HG03108 (cell line): ENCODE results near the gene SLC35F1.
A peak's percentile ranks its signal among the peaks of the same experiment; 100 is the strongest.

ENCODE experiments used
- ATAC-seq: cut with Tn5 transposase; IDR thresholded peaks from one replicate; pipeline ENCODE4 v1.9.1; 2021; ENCODE audit warnings: moderate library complexity; ENCODE audit not compliant: unreplicated experiment

The SLC35F1 gene

GRCh38 chr6:118186672-118187567, 279.9 kb downstream of the SLC35F1 start:
- ATAC-seq, result peak; percentile 44

GRCh38 chr6:118187568-118188164, 280.6 kb downstream of the SLC35F1 start:
- peak; percentile 41 for ATAC-seq

GRCh38 chr6:118188561-118188960, 281.5 kb downstream of the SLC35F1 start:
- no peak for ATAC-seq

GRCh38 chr6:118197539-118197938, 290.5 kb downstream of the SLC35F1 start:
- no peak for ATAC-seq

GRCh38 chr6:118198746-118199145, 291.7 kb downstream of the SLC35F1 start:
- ATAC-seq, result no peak

- ATAC-seq, result no peak
Measured at GRCh38 chr6:118200160-118200559, 293.1 kb downstream of the SLC35F1 start.

- ATAC-seq, result no peak
Measured at GRCh38 chr6:118202517-118202916, 295.5 kb downstream of the SLC35F1 start.

GRCh38 chr6:118203545-118203944, 296.5 kb downstream of the SLC35F1 start:
- ATAC-seq, result no peak

GRCh38 chr6:118206221-118206620, 299.2 kb downstream of the SLC35F1 start:
- ATAC-seq, result no peak

GRCh38 chr6:118207947-118208346, 300.9 kb downstream of the SLC35F1 start:
- no peak for ATAC-seq

- no peak for ATAC-seq
Measured at GRCh38 chr6:118212451-118213173, 305.5 kb downstream of the SLC35F1 start.

- ATAC-seq, result no peak
Measured at GRCh38 chr6:118215269-118215668, 308.2 kb downstream of the SLC35F1 start.

- ATAC-seq, result no peak
Measured at GRCh38 chr6:118216751-118217150, 309.7 kb downstream of the SLC35F1 start.

- no peak for ATAC-seq
Measured at GRCh38 chr6:118218156-118218555, 311.1 kb downstream of the SLC35F1 start.

GRCh38 chr6:118220429-118221128, 313.5 kb downstream of the SLC35F1 start:
- ATAC-seq, result no peak

GRCh38 chr6:118223316-118223715, 316.3 kb downstream of the SLC35F1 start:
- ATAC-seq, result no peak

GRCh38 chr6:118228886-118229285, 321.8 kb downstream of the SLC35F1 start:
- no peak for ATAC-seq

GRCh38 chr6:118240878-118241528, 333.9 kb downstream of the SLC35F1 start:
- peak; percentile 61 for ATAC-seq

GRCh38 chr6:118246406-118246805, 339.3 kb downstream of the SLC35F1 start:
- ATAC-seq, result no peak

- no peak for ATAC-seq
Measured at GRCh38 chr6:118248171-118248570, 341.1 kb downstream of the SLC35F1 start.

GRCh38 chr6:118249680-118250079, 342.6 kb downstream of the SLC35F1 start:
- no peak for ATAC-seq
